CD4-positive, alpha-beta T cell treated with Interleukin-6 for 4 hours (primary cell): ENCODE measurements around the gene MPHOSPH9.

Experiments
- DNase-seq: peaks from one replicate; pipeline ENCODE4 v3.0.0-alpha.2; 2020; ENCODE audit warnings: mixed read lengths

The MPHOSPH9 gene

GRCh38 chr12:123122626-123123025, 110.3 kb downstream of the MPHOSPH9 start:
- DNase-seq: peak; percentile 21

GRCh38 chr12:123121670-123122069, 111.3 kb downstream of the MPHOSPH9 start:
- no peak for DNase-seq

- DNase-seq: peak; percentile 61
Observed at GRCh38 chr12:123120452-123121166, 112.3 kb downstream of the MPHOSPH9 start.

- DNase-seq: peak; percentile 67
Observed at GRCh38 chr12:123119808-123120207, 113.1 kb downstream of the MPHOSPH9 start.

GRCh38 chr12:123118497-123118896, 114.4 kb downstream of the MPHOSPH9 start:
- no peak for DNase-seq

GRCh38 chr12:123115409-123116121, 117.4 kb downstream of the MPHOSPH9 start:
- DNase-seq: peak; percentile 48

- DNase-seq: peak; percentile 21
Observed at GRCh38 chr12:123114304-123115083, 118.4 kb downstream of the MPHOSPH9 start.

GRCh38 chr12:123113026-123113425, 119.9 kb downstream of the MPHOSPH9 start:
- DNase-seq: no peak

- no peak for DNase-seq
Observed at GRCh38 chr12:123111498-123112165, 121.3 kb downstream of the MPHOSPH9 start.

- DNase-seq: no peak
Observed at GRCh38 chr12:123109319-123109772, 123.6 kb downstream of the MPHOSPH9 start.

GRCh38 chr12:123108682-123109066, 124.3 kb downstream of the MPHOSPH9 start:
- no peak for DNase-seq

- DNase-seq: no peak
Observed at GRCh38 chr12:123107926-123108681, 124.8 kb downstream of the MPHOSPH9 start.

GRCh38 chr12:123106640-123107359, 126.1 kb downstream of the MPHOSPH9 start:
- DNase-seq: peak; percentile 75

- no peak for DNase-seq
Observed at GRCh38 chr12:123105211-123105826, 127.6 kb downstream of the MPHOSPH9 start.

GRCh38 chr12:123104809-123105208, 128.1 kb downstream of the MPHOSPH9 start:
- DNase-seq: no peak
